Stomach smooth muscle (tissue), 2 donors: ENCODE results near the gene PIMREG.

Experiments
- H3K27ac ChIP-seq: one replicate; pipeline ENCODE4 v1.7.0; 2013; ENCODE audit warnings: mild to moderate bottlenecking, low read length, inconsistent platforms
- H3K27me3 ChIP-seq, 2 donors: one replicate each; pipeline ENCODE4 v1.7.0; 2013; ENCODE audit warnings: low read length in 2 of 2; ENCODE audit not compliant: insufficient read depth in 2 of 2, control insufficient read depth in 1 of 2
- H3K36me3 ChIP-seq, 2 donors: one replicate each; pipeline ENCODE4 v1.7.0; 2013; ENCODE audit warnings: low read length in 2 of 2; ENCODE audit not compliant: control insufficient read depth in 2 of 2, insufficient read depth in 2 of 2
- H3K4me1 ChIP-seq: one replicate; pipeline ENCODE4 v1.7.0; 2013; ENCODE audit warnings: low read length; ENCODE audit not compliant: control insufficient read depth, insufficient read depth
- H3K4me3 ChIP-seq, 2 donors: one replicate each; pipeline ENCODE4 v1.7.0; 2013; ENCODE audit warnings: low read length in 2 of 2
- H3K9ac ChIP-seq, 2 donors: one replicate each; pipeline ENCODE4 v1.7.0; 2013; ENCODE audit warnings: low read length in 2 of 2, mild to moderate bottlenecking in 1 of 2
- H3K9me3 ChIP-seq, 2 donors: one replicate each; pipeline ENCODE4 v1.7.0; 2013; ENCODE audit warnings: low read length in 2 of 2; ENCODE audit not compliant: control insufficient read depth in 2 of 2
- donor health status: healthy.
- donor health status: Pancreatic carcinoma.

Gene PIMREG

DNA sequence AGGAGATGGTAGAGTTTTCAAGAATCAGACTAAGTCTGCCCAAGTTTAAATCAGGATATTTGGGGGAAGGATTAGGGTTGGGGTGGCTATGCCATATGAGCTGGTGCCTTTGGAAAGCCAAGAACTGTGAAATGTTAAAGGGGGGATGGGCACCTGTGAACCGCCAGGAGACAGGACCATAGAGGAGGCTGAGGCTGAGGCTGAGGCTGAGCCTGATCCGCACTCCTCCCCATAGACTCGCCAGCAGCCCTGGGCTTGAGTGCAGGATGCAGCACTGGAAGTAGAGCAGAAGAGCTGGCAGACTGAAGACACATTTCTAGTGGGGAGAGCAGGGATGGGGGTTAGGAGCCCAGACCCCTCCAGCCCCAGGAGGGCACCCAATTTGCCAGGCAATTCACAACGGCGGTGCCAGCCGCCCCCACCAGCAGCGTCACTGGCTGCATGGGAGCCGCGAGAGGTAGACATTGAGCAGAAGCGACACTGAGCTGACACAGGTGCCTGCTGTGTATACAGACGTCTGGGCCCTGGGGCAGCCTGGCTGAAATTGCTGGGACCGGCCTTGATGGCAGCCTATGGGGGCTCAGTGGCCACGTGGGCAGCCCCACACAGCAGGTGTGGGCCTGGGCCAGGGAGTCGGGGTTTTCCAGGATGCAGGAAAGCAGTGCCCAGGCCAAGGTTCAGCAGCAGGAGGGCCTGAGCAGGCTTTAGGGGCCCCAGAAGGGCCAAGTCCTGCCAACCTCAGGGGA lies 9.2 kb downstream of the PIMREG start:
- Histone ChIP-seq H3K4me1 (peaks cover 14% of the 10 kb centered on the region), H3K27me3 (no peaks in the 10 kb centered on the region)

DNA sequence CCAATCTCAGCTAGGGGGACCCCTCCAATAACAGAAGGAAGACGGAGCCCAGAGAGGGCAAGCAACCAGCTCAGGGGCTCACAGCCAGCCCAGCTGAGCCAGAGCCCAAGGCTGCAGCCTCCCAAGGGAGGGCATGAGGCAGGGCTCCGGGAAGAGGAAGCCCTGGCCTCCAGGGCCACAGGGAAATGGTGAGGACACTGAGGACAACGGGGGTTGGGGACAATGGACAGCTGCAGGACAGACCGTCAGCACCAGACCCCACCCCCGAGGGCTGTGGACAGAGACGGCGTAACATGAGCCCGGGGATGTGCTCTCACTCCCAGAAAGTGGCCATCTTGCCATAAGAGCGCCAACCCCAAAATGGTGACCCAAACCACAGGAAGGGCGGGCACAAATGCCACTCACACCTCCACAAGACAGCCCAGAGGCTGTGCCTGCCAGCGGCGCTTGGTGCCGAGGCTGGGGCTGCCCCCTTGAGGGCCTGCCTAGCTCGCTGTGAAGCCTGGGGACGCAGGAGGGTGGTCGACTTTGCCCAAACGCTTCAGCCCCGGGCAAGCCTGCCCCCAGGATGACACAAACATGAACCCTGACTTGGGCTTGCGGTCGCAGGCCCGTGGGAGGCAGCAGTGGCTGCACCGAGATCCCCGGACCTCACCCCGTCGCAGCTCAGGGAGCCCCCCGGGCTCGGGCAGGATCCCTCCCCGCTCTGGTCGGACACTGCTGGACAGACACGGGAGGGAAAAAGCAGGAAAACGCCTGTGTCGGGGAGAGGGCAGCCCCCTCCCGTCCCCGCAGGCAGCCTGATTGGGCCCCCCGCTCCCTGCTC lies 10.5 kb downstream of the PIMREG start:
- Histone ChIP-seq H3K9me3 (no peaks in the 10 kb centered on the region), H3K27ac (no peak overlapping the region), H3K36me3 (peaks cover 2 to 3% of the 10 kb centered on the region in 2 donors), H3K9ac (no peak overlapping the region), H3K4me3 (no peak overlapping the region), H3K4me1 (peaks cover 14% of the 10 kb centered on the region), H3K27me3 (no peaks in the 10 kb centered on the region)

More for the DNA sequence above, 9.2 kb downstream of the PIMREG start:
- Histone ChIP-seq H3K36me3 (peaks cover 0 to 3% of the 10 kb centered on the region in 2 donors), H3K27ac (no peak overlapping the region), H3K9me3 (no peaks in the 10 kb centered on the region), H3K9ac (no peak overlapping the region), H3K4me3 (no peak overlapping the region)

DNA sequence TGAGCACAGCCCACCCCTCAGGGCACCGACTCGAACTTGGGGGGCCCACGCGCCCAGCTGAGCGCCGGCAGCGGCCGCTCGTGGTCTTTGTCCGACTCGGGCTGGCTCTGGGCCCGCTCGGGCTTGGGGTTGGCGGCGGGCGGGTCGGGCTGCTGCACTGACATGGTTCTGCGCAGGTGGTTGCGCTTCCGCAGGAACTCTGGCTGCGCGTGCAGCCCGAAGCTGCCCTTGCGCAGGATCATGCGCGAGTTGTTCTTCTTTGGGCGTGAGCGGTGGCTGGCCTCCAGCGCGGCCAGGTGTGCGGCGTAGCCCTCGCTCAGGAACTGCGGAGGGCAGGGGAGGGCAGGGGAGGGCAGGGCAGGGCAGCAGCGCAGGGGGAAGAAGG lies 11.1 kb downstream of the PIMREG start:
- H3K9ac ChIP-seq = no peak overlapping the region
- H3K4me1 ChIP-seq = peaks cover 14% of the 10 kb centered on the region
- no peaks in the 10 kb centered on the region for H3K27me3 ChIP-seq
- no peak overlapping the region for H3K4me3 ChIP-seq
- peaks cover 6 to 7% of the 10 kb centered on the region in 2 donors for H3K36me3 ChIP-seq
- H3K27ac ChIP-seq = no peak overlapping the region
- no peaks in the 10 kb centered on the region for H3K9me3 ChIP-seq

- Histone ChIP-seq H3K9me3 (no peaks in the 10 kb centered on the region), H3K9ac (no peak overlapping the region), H3K36me3 (peaks cover 16 to 17% of the 10 kb centered on the region in 2 donors), H3K27ac (no peak overlapping the region), H3K27me3 (no peaks in the 10 kb centered on the region), H3K4me1 (peaks cover 14% of the 10 kb centered on the region), H3K4me3 (no peak overlapping the region)
These were observed 12.1 kb downstream of the PIMREG start for GRCh38 chr17:6456321-6456720.

DNA sequence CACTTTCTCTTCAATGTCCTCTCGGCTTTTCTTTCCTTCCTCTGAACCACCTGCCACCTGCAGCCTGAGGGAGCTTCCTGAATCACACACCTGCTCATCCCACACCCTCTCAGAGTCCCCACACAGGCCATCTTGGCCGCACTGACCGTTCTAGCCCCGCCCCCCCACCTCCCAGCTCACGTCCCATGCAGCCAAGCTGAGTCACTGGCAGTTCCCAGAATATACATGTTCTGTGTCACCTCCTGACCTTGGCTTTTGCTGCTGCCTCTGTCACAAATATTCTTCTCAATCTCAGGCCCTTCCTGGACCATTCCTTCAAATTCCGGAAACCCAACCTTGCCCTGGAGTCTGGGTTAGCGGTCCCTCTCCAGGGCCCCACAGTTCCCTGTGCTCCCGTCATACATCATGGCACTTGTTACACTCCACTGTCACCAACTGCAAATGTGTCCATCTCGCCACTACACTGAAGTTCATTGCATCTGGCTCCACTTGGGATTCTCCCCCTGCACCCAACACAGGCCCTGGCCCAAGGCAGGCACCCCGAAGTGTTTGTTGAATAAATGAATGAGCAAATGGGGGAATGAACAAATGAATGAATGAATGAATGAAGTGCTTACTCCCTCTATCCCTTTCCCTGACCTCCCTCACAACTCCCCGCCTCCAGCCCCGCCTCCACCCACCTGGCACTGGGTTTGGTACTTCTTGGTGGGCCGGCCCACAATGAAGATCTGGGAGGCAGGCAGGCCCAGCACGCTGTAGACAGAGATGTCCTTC lies 12.8 kb downstream of the PIMREG start:
- no peak overlapping the region for H3K9ac ChIP-seq
- H3K4me3 ChIP-seq = no peak overlapping the region
- H3K36me3 ChIP-seq = peaks cover 19 to 21% of the 10 kb centered on the region in 2 donors
- no peaks in the 10 kb centered on the region for H3K27me3 ChIP-seq
- peaks cover 14% of the 10 kb centered on the region for H3K4me1 ChIP-seq
- no peak overlapping the region for H3K27ac ChIP-seq
- H3K9me3 ChIP-seq = no peaks in the 10 kb centered on the region

GRCh38 chr17:6457688-6458459 lies 13.6 kb downstream of the PIMREG start:
- no peak overlapping the region for H3K27ac ChIP-seq
- H3K27me3 ChIP-seq = no peaks in the 10 kb centered on the region
- H3K4me1 ChIP-seq = peaks cover 14% of the 10 kb centered on the region
- no peak overlapping the region for H3K9ac ChIP-seq
- no peaks in the 10 kb centered on the region for H3K9me3 ChIP-seq
- no peak overlapping the region for H3K4me3 ChIP-seq
- peaks cover 20 to 23% of the 10 kb centered on the region in 2 donors for H3K36me3 ChIP-seq

GRCh38 chr17:6458460-6458950 lies 14.2 kb downstream of the PIMREG start:
- Histone ChIP-seq H3K36me3 (peaks cover 23 to 27% of the 10 kb centered on the region in 2 donors), H3K4me3 (no peak overlapping the region), H3K27ac (no peak overlapping the region), H3K27me3 (no peaks in the 10 kb centered on the region), H3K9me3 (no peaks in the 10 kb centered on the region), H3K9ac (no peak overlapping the region), H3K4me1 (peaks cover 14% of the 10 kb centered on the region)

GRCh38 chr17:6460531-6461161 lies 16.4 kb downstream of the PIMREG start:
- H3K27me3 ChIP-seq = no peaks in the 10 kb centered on the region
- no peak overlapping the region for H3K4me3 ChIP-seq
- peaks cover 35 to 37% of the 10 kb centered on the region in 2 donors for H3K36me3 ChIP-seq
- no peaks in the 10 kb centered on the region for H3K9me3 ChIP-seq
- peaks cover 8% of the 10 kb centered on the region for H3K4me1 ChIP-seq
- H3K9ac ChIP-seq = no peak overlapping the region
- H3K27ac ChIP-seq = no peak overlapping the region

- no peak overlapping the region for H3K27ac ChIP-seq
- H3K36me3 ChIP-seq = peaks cover 37 to 40% of the 10 kb centered on the region in 2 donors
- H3K4me3 ChIP-seq = no peak overlapping the region
- no peaks in the 10 kb centered on the region for H3K27me3 ChIP-seq
- H3K9me3 ChIP-seq = no peaks in the 10 kb centered on the region
- no peak overlapping the region for H3K9ac ChIP-seq
- peaks cover 7% of the 10 kb centered on the region for H3K4me1 ChIP-seq
These were observed 17.0 kb downstream of the PIMREG start for GRCh38 chr17:6461246-6461645.
